HG02938 (cell line): ENCODE measurements around the gene SUCLG2.
A peak's percentile ranks its signal among the peaks of the same experiment; 100 is the strongest.

Experiments used
- ATAC-seq: cut with Tn5 transposase; IDR thresholded peaks from one replicate; pipeline ENCODE4 v1.9.1; 2021; ENCODE audit warnings: mild to moderate bottlenecking, moderate library complexity; ENCODE audit not compliant: unreplicated experiment

SUCLG2 gene

GRCh38 chr3:67650084-67650483, 4.3 kb downstream of the SUCLG2 start:
- no peak for ATAC-seq

GRCh38 chr3:67649681-67650080, 4.7 kb downstream of the SUCLG2 start:
- no peak for ATAC-seq

GRCh38 chr3:67648701-67649100, 5.7 kb downstream of the SUCLG2 start:
- no peak for ATAC-seq

- no peak for ATAC-seq
Observed at GRCh38 chr3:67648229-67648628, 6.2 kb downstream of the SUCLG2 start.

- ATAC-seq = no peak
Observed at GRCh38 chr3:67647390-67647878, 7.0 kb downstream of the SUCLG2 start.

GRCh38 chr3:67646586-67647234, 7.7 kb downstream of the SUCLG2 start:
- no peak for ATAC-seq

GRCh38 chr3:67644827-67645226, 9.6 kb downstream of the SUCLG2 start:
- ATAC-seq = no peak

- ATAC-seq = no peak
Observed at GRCh38 chr3:67642734-67643133, 11.7 kb downstream of the SUCLG2 start.

- ATAC-seq = no peak
Observed at GRCh38 chr3:67642190-67642589, 12.2 kb downstream of the SUCLG2 start.

GRCh38 chr3:67641451-67641850, 13.0 kb downstream of the SUCLG2 start:
- no peak for ATAC-seq

GRCh38 chr3:67640023-67640660, 14.3 kb downstream of the SUCLG2 start:
- ATAC-seq = no peak

GRCh38 chr3:67637255-67637900, 17.0 kb downstream of the SUCLG2 start:
- no peak for ATAC-seq

- ATAC-seq = no peak
Observed at GRCh38 chr3:67635806-67636205, 18.6 kb downstream of the SUCLG2 start.

- no peak for ATAC-seq
Observed at GRCh38 chr3:67635257-67635656, 19.2 kb downstream of the SUCLG2 start.

GRCh38 chr3:67630666-67631362, 23.6 kb downstream of the SUCLG2 start:
- no peak for ATAC-seq

GRCh38 chr3:67624687-67625086, 29.7 kb downstream of the SUCLG2 start:
- ATAC-seq = no peak

- ATAC-seq = no peak
Observed at GRCh38 chr3:67624078-67624477, 30.3 kb downstream of the SUCLG2 start.

GRCh38 chr3:67622652-67623051, 31.8 kb downstream of the SUCLG2 start:
- ATAC-seq = no peak

GRCh38 chr3:67620869-67621268, 33.5 kb downstream of the SUCLG2 start:
- ATAC-seq = no peak

GRCh38 chr3:67619991-67620390, 34.4 kb downstream of the SUCLG2 start:
- no peak for ATAC-seq

GRCh38 chr3:67617518-67617917, 36.9 kb downstream of the SUCLG2 start:
- ATAC-seq = peak; percentile 84

- no peak for ATAC-seq
Observed at GRCh38 chr3:67616046-67616445, 38.4 kb downstream of the SUCLG2 start.
